HG02852 (cell line): ENCODE measurements around the gene PCBP4.
"Not testable (repeated sequence)": the region's sequence is repeated elsewhere in the genome, so short reads cannot be mapped to it uniquely, and the experiment has no call there.

ENCODE experiments used
- ATAC-seq: cut with Tn5 transposase; IDR thresholded peaks from one replicate; pipeline ENCODE4 v1.9.1; 2021; ENCODE audit warnings: mild to moderate bottlenecking, moderate library complexity; ENCODE audit not compliant: unreplicated experiment

PCBP4 gene

GRCh38 chr3:51928981-51929380 is 38.3 kb downstream of the PCBP4 start:
- not testable (repeated sequence) for ATAC-seq

DNA sequence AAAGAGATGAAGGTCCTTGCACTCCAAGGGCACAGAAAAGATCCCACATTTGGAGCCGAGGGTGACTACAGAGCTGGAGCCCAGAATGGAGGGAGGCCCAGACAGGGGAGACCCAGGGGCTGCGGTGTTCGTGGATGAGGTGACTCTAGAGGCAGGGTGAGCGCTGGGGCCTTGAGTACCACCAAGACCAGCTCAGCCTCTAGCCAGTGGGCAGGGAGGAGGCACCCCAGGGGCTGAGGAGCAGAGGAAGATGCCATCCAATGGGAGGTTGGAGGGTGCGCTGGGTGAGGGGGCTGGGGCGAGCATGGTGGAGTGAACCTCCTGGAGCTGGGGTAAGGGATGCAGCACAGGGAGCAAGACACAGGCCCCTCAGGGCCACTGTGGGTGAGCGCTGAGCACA is 38.8 kb downstream of the PCBP4 start:
- ATAC-seq = no peak

GRCh38 chr3:51927061-51927977 is 39.9 kb downstream of the PCBP4 start:
- ATAC-seq = no peak

DNA sequence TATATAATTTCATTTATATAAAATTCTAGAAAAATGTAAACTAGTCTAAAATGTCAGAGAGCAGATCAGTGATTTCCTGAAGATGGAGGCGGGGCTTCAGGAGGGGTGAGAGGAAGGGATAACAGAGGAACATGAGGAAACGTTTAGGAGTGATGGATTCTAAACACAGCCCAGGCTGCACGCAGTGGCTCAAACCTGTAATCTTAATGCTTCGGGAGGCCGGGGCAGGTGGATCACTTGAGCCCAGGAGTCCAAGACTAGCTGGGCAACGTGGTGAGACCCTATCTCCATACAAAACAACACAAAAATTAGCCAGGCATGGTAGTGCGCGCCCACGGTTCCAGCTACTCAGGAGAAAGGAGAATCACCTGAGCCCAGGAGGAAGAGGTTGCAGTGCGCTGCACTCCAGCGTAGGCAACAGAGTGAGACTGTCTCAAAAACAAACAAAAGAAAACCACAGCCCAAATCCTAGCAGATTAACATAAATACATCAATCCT is 46.1 kb downstream of the PCBP4 start:
- no peak for ATAC-seq

DNA sequence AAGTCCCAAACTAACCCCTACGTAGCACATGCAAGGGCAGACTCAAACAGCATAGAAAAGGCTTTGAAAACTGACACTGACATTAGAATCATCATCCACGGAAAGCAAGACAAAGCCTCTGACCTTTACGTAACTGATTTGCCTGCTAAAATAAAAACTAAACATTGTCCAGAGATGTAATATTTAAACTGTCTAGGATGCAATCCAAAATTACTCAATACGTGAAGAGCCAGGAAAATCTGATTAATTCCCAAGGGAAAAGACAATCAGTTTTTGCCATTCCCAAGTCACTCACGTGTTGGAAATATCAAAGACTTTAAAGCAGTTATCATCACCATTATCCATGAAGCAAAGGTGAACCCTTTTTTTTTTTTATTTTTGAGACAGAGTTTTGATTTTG is 50.8 kb downstream of the PCBP4 start:
- ATAC-seq = no peak

DNA sequence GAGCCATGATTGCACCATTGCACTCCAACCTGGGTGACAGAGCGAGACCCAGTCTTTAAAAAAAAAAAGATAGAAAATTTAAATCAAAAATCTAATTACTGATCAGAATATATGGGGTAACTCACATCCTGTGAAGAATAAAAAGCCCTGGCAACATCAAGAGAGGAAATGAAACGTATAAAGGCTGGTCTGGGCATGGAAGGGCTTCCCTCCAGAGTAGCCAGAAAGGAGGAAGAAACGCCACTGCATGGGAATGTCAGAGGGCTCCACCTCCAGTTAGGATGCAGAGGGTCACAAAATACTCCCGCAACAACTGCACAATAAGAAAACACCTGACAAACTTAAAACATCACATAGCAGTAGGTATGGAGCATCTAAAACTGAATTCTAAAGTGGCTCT is 59.2 kb downstream of the PCBP4 start:
- no peak for ATAC-seq
